ENCODE measurements around the gene LGR4. TPM values are rescaled to one million over a fixed set of nuclear protein-coding genes. Genes with fewer than 3 reads are reported as not detected.
A peak's percentile ranks its signal among the peaks of the same experiment; 100 is the strongest.

LGR4 gene
- total and polyA plus RNA-seq, 2 of the 13 experiments (the other 11 are each of a cell fraction or from before 2014, with no cell fraction given) = 42.1 to 68.7 TPM

DNA sequence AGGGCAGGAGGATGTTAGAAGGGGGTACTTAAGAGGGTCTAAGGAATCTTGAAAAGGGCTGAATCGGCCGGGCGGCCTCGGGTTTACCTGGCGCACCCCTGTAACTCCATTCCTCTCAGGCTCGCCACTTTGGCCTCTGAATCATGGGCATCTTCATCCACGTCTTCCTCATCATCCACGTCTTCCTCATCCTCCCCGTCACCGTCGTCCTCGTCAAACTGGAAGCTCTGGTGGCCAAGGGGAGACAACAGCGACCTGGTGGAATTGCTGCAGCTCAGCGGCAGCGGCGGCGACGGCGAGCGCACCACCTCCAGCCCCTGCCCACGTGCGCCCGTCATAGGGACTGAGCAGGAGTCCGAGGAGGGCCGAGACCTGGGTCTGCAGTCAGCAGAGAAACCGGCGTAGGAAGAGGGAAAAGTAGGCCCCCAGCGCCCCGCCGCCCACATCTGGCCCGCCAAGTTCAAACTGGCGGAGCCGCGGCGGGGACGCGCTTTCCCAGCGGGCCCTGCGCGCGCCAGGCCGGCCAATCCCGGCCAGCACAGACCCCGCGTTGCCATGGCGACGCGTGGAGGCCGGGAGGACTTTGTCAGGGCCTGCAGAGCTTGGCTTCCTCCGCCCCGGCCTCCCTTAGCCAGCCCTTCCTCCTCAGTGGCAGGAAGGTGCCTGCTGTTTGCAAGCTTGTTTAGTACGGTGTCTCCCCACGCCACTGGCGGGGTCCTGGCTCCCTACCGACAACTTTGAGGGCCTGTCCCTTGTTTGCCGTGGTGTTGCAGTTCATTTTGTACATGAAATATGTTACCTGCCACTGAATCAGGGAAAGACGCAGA is 109.6 kb downstream of the LGR4 start, which contains the start of gene CCDC34 (continued):
- TF ChIP-seq, protein P1, sequence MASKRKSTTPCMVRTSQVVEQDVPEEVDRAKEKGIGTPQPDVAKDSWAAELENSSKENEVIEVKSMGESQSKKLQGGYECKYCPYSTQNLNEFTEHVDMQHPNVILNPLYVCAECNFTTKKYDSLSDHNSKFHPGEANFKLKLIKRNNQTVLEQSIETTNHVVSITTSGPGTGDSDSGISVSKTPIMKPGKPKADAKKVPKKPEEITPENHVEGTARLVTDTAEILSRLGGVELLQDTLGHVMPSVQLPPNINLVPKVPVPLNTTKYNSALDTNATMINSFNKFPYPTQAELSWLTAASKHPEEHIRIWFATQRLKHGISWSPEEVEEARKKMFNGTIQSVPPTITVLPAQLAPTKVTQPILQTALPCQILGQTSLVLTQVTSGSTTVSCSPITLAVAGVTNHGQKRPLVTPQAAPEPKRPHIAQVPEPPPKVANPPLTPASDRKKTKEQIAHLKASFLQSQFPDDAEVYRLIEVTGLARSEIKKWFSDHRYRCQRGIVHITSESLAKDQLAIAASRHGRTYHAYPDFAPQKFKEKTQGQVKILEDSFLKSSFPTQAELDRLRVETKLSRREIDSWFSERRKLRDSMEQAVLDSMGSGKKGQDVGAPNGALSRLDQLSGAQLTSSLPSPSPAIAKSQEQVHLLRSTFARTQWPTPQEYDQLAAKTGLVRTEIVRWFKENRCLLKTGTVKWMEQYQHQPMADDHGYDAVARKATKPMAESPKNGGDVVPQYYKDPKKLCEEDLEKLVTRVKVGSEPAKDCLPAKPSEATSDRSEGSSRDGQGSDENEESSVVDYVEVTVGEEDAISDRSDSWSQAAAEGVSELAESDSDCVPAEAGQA (IDR thresholded peaks at IDR 0.05; ENCODE audit: low read depth) = peak; percentile 60; the same call in 1 of the 2 replicates
- TF ChIP-seq, protein P1 (CRISPR knock-in tag; IDR thresholded peaks at IDR 0.05; ENCODE audit: borderline replicate concordance) = no peak
- TF ChIP-seq, protein P2, sequence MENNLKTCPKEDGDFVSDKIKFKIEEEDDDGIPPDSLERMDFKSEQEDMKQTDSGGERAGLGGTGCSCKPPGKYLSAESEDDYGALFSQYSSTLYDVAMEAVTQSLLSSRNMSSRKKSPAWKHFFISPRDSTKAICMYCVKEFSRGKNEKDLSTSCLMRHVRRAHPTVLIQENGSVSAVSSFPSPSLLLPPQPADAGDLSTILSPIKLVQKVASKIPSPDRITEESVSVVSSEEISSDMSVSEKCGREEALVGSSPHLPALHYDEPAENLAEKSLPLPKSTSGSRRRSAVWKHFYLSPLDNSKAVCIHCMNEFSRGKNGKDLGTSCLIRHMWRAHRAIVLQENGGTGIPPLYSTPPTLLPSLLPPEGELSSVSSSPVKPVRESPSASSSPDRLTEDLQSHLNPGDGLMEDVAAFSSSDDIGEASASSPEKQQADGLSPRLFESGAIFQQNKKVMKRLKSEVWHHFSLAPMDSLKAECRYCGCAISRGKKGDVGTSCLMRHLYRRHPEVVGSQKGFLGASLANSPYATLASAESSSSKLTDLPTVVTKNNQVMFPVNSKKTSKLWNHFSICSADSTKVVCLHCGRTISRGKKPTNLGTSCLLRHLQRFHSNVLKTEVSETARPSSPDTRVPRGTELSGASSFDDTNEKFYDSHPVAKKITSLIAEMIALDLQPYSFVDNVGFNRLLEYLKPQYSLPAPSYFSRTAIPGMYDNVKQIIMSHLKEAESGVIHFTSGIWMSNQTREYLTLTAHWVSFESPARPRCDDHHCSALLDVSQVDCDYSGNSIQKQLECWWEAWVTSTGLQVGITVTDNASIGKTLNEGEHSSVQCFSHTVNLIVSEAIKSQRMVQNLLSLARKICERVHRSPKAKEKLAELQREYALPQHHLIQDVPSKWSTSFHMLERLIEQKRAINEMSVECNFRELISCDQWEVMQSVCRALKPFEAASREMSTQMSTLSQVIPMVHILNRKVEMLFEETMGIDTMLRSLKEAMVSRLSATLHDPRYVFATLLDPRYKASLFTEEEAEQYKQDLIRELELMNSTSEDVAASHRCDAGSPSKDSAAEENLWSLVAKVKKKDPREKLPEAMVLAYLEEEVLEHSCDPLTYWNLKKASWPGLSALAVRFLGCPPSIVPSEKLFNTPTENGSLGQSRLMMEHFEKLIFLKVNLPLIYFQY (CRISPR knock-in tag; IDR thresholded peaks at IDR 0.05; ENCODE audit: borderline replicate concordance) = no peak; the same call in 1 of the 2 replicates
- no peak for TF ChIP-seq ZNF367 (CRISPR knock-in tag; IDR thresholded peaks at IDR 0.05; ENCODE audit: borderline replicate concordance)
- peak; percentile 1; the same call in 1 of the 2 replicates for TF ChIP-seq CREB1 (IDR thresholded peaks at IDR 0.05)
- TF ChIP-seq CREB1 (CRISPR knock-in tag; IDR thresholded peaks at IDR 0.05) = no peak
- TF ChIP-seq, protein P3, sequence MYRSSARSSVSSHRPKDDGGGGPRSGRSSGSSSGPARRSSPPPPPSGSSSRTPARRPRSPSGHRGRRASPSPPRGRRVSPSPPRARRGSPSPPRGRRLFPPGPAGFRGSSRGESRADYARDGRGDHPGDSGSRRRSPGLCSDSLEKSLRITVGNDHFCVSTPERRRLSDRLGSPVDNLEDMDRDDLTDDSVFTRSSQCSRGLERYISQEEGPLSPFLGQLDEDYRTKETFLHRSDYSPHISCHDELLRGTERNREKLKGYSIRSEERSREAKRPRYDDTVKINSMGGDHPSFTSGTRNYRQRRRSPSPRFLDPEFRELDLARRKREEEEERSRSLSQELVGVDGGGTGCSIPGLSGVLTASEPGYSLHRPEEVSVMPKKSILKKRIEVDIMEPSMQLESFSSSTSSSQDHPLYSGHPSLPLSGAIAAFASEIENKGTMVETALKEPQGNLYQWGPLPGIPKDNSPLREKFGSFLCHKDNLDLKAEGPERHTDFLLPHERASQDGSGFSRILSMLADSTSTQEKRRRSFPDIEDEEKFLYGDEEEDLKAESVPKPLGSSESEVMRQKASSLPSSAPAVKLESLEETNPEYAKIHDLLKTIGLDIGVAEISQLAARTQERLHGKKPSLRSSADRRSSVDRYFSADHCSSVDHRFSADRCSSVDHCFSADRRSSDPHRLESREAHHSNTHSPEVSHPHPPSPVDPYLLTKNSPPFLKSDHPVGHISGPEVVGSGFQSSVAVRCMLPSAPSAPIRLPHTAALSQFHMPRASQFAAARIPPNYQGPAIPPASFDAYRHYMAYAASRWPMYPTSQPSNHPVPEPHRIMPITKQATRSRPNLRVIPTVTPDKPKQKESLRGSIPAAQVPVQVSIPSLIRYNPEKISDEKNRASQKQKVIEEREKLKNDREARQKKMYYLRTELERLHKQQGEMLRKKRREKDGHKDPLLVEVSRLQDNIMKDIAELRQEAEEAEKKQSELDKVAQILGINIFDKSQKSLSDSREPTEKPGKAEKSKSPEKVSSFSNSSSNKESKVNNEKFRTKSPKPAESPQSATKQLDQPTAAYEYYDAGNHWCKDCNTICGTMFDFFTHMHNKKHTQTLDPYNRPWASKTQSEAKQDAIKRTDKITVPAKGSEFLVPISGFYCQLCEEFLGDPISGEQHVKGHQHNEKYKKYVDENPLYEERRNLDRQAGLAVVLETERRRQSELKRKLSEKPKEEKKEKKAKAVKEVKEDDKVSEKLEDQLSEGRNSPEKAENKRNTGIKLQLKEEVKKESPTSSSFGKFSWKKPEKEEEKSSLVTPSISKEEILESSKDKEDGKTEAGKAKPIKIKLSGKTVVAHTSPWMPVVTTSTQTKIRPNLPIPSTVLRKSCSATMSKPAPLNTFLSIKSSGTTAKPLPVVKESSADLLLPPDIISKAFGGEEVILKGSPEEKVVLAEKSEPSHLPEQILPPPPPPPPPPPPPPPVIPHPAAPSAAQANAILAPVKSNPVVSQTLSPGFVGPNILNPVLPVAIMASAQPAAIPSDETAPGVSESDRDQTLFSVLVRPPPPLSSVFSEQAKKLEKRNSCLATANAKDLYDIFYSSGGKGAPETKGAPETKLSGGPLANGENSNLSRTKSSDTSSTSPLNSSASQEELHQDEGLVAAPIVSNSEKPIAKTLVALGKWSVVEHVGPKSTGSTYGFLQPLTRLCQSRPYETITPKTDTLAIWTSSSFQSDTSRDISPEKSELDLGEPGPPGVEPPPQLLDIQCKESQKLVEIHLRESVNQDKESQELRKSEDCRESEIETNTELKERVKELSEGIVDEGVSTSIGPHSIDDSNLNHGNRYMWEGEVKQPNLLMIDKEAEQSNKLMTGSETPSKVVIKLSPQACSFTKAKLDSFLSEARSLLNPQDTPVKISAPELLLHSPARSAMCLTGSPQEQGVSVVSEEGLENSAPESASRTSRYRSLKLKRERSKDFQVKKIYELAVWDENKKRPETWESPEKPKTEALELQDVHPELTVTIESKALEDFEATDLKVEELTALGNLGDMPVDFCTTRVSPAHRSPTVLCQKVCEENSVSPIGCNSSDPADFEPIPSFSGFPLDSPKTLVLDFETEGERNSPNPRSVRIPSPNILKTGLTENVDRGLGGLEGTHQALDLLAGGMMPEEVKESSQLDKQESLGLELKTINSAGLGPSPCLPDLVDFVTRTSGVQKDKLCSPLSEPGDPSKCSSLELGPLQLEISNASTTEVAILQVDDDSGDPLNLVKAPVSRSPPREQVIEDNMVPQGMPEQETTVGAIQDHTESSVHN (CRISPR knock-in tag; IDR thresholded peaks at IDR 0.05) = no peak
- TF ChIP-seq HOXA9 (CRISPR knock-in tag; IDR thresholded peaks at IDR 0.05; ENCODE audit: borderline replicate concordance) = peak; percentile 84; the same call in 1 of the 2 replicates
- TF ChIP-seq ZNF589 (CRISPR knock-in tag; conservative IDR thresholded peaks at IDR 0.05) = no peak; the same call in 1 of the 2 replicates

Data from HepG2 (cell line).